Suprapubic skin (tissue), 3 donors: ENCODE results near the gene NANOS3.

Experiments
- EP300 ChIP-seq: sonication (generic); formaldehyde crosslinking; IDR thresholded peaks from one replicate; pipeline ENCODE4 v1.6.1; 2017; ENCODE audit warnings: antibody characterized with exemption
- TF ChIP-seq, protein P1 (sequence below), 2 donors: fragments of 200-600 bp in 1 of 2; fragments of 450-650 bp in 1 of 2; sonication (generic) in 1 of 2; IDR thresholded peaks; one replicate each; pipeline ENCODE4 v1.5.1; 2016 to 2019; ENCODE audit warnings: antibody characterized with exemption in 2 of 2, mild to moderate bottlenecking in 1 of 2, moderate library complexity in 1 of 2

DNA sequence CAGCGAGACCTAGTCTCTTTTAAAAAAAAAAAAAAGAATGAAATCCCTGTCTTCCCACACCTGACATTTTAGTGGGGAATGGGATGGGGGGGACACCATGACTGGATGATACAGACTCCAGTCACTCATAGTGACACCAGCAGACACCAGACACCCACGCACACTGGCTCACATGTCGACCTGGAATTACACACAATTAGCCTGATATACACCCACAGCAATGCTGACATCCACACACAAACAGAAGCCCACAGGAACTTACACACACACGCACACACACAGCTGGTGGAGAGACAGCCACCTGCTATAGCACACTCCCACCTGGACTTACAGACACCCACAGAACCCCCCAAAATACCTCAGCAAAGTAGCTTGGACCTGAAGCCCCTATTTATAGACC is 8.3 kb upstream of the NANOS3 start:
- TF ChIP-seq, protein P1, sequence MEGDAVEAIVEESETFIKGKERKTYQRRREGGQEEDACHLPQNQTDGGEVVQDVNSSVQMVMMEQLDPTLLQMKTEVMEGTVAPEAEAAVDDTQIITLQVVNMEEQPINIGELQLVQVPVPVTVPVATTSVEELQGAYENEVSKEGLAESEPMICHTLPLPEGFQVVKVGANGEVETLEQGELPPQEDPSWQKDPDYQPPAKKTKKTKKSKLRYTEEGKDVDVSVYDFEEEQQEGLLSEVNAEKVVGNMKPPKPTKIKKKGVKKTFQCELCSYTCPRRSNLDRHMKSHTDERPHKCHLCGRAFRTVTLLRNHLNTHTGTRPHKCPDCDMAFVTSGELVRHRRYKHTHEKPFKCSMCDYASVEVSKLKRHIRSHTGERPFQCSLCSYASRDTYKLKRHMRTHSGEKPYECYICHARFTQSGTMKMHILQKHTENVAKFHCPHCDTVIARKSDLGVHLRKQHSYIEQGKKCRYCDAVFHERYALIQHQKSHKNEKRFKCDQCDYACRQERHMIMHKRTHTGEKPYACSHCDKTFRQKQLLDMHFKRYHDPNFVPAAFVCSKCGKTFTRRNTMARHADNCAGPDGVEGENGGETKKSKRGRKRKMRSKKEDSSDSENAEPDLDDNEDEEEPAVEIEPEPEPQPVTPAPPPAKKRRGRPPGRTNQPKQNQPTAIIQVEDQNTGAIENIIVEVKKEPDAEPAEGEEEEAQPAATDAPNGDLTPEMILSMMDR (IDR thresholded peaks at IDR 0.05) = no peak
- no peak for TF ChIP-seq EP300
